Smooth muscle cell of the pulmonary artery (primary cell): Measurements from ENCODE around the gene COL19A1. TPM values are rescaled to one million over a fixed set of nuclear protein-coding genes. Genes with fewer than 3 reads are reported as not detected.

Source experiments
- total RNA-seq: library from RNA; depleted of rRNA; stranded (reverse); fragments of >200 nt; gene quantifications from 2 replicates; pipeline ENCODE4 v1.2.3, GENCODE V29; 2014

The COL19A1 gene
- total RNA-seq = 0.73 and 2.6 TPM in 2 replicates

DNA sequence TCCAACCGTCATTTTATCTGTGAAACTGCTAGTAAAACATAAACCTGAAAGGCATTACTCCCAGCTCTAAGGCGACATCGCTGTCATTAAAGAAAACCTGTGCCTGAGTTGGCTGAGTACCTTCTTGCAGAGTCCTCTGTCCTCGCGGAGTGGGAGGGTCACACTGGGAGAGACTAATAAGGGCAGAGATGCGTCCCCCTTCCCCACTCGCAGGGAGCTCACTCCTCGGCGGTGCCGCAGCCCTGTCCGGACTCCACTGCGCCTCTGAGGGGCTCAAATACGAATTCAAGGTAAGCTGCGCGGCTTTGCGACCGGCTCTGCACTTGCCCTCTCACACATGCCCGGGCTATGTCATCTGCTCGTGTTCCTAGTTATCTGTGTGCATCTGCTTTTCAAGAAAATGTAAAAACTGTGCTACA is at the start of gene COL19A1:
Gene COL19A1 (plus strand): TSS at position 206 of the 419 bp plus-strand sequence. CDS start 13,012 bp downstream, outside the sequence.

Other genes with a start within 250 kb of the COL19A1 start
- gene LMBRD1, start 69.5 kb upstream of the COL19A1 start, total RNA-seq = 24.4 and 45.2 TPM in 2 replicates